Renal pelvis (tissue), 12 donors: ENCODE data around the gene TMEM127. TPM values are rescaled to one million over a fixed set of nuclear protein-coding genes. Genes with fewer than 3 reads are reported as not detected.
"Not testable (repeated sequence)": the region's sequence is repeated elsewhere in the genome, so short reads cannot be mapped to it uniquely, and the experiment has no call there.

Experiments used
- DNase-seq: peaks from one replicate; pipeline ENCODE4 v3.0.0-alpha.2; 2013
- long read RNA-seq, 16 experiments: transcript quantifications; one replicate each; lab custom pipeline, GENCODE V29; 2026
- polyA plus RNA-seq, 3 donors: library from polyadenylated mRNA; unstranded; fragments of 120-200 nt; gene quantifications; one replicate each; pipeline ENCODE4 v1.2.1, GENCODE V29; 2013; ENCODE audit not compliant: insufficient read length in 3 of 3

The TMEM127 gene, protein sequence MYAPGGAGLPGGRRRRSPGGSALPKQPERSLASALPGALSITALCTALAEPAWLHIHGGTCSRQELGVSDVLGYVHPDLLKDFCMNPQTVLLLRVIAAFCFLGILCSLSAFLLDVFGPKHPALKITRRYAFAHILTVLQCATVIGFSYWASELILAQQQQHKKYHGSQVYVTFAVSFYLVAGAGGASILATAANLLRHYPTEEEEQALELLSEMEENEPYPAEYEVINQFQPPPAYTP
- 10 to 100 TPM; 44.8 to 48.3 (median 45.2) TPM for polyA plus RNA-seq
- long read RNA-seq, donor 1, full-length matches to known transcripts, result 11 of 11 reads
- long read RNA-seq, donor 1, partial matches to known transcripts, result 0 of 11 reads
- long read RNA-seq, donor 1, other reads (novel, unspliced or antisense), result 0 of 11 reads
- long read RNA-seq, donor 2, full-length matches to known transcripts, result 13 of 22 reads
- long read RNA-seq, donor 2, partial matches to known transcripts, result 9 of 22 reads
- long read RNA-seq, donor 2, other reads (novel, unspliced or antisense), result 0 of 22 reads
- long read RNA-seq, donor 3, full-length matches to known transcripts, result 20 of 20 reads
- long read RNA-seq, donor 3, partial matches to known transcripts, result 0 of 20 reads
- long read RNA-seq, donor 3, other reads (novel, unspliced or antisense), result 0 of 20 reads
- long read RNA-seq, donor 4, full-length matches to known transcripts, result 16 of 23 reads
- long read RNA-seq, donor 4, partial matches to known transcripts, result 7 of 23 reads
- long read RNA-seq, donor 4, other reads (novel, unspliced or antisense), result 0 of 23 reads
- long read RNA-seq, donor 5, full-length matches to known transcripts, result 6 of 6 reads
- long read RNA-seq, donor 5, partial matches to known transcripts, result 0 of 6 reads
- long read RNA-seq, donor 5, other reads (novel, unspliced or antisense), result 0 of 6 reads
- long read RNA-seq, donor 6, full-length matches to known transcripts, result 19 of 31 reads
- long read RNA-seq, donor 6, partial matches to known transcripts, result 12 of 31 reads
- long read RNA-seq, donor 6, other reads (novel, unspliced or antisense), result 0 of 31 reads
- long read RNA-seq, donor 7, full-length matches to known transcripts, result 33 of 47 reads
- long read RNA-seq, donor 7, partial matches to known transcripts, result 14 of 47 reads
- long read RNA-seq, donor 7, other reads (novel, unspliced or antisense), result 0 of 47 reads
- long read RNA-seq, donor 8, full-length matches to known transcripts, result 10 of 10 reads
- long read RNA-seq, donor 8, partial matches to known transcripts, result 0 of 10 reads
- long read RNA-seq, donor 8, other reads (novel, unspliced or antisense), result 0 of 10 reads
- long read RNA-seq, donor 9, full-length matches to known transcripts, result 25 of 35 reads
- long read RNA-seq, donor 9, partial matches to known transcripts, result 10 of 35 reads
- long read RNA-seq, donor 9, other reads (novel, unspliced or antisense), result 0 of 35 reads
- long read RNA-seq, donor 10, full-length matches to known transcripts, result 23 of 34 reads
- long read RNA-seq, donor 10, partial matches to known transcripts, result 11 of 34 reads
- long read RNA-seq, donor 10, other reads (novel, unspliced or antisense), result 0 of 34 reads
- long read RNA-seq, donor 11, full-length matches to known transcripts, result 10 of 21 reads
- long read RNA-seq, donor 11, partial matches to known transcripts, result 11 of 21 reads
- long read RNA-seq, donor 11, other reads (novel, unspliced or antisense), result 0 of 21 reads
- long read RNA-seq, donor 12, full-length matches to known transcripts, result 21 of 36 reads
- long read RNA-seq, donor 12, partial matches to known transcripts, result 15 of 36 reads
- long read RNA-seq, donor 12, other reads (novel, unspliced or antisense), result 0 of 36 reads
- long read RNA-seq, donor 13, full-length matches to known transcripts, result 11 of 16 reads
- long read RNA-seq, donor 13, partial matches to known transcripts, result 5 of 16 reads
- long read RNA-seq, donor 13, other reads (novel, unspliced or antisense), result 0 of 16 reads
- long read RNA-seq, donor 14, result 0 reads
- long read RNA-seq, donor 15, full-length matches to known transcripts, result 28 of 38 reads
- long read RNA-seq, donor 15, partial matches to known transcripts, result 10 of 38 reads
- long read RNA-seq, donor 15, other reads (novel, unspliced or antisense), result 0 of 38 reads
- long read RNA-seq, donor 16, full-length matches to known transcripts, result 16 of 29 reads
- long read RNA-seq, donor 16, partial matches to known transcripts, result 13 of 29 reads
- long read RNA-seq, donor 16, other reads (novel, unspliced or antisense), result 0 of 29 reads

DNA sequence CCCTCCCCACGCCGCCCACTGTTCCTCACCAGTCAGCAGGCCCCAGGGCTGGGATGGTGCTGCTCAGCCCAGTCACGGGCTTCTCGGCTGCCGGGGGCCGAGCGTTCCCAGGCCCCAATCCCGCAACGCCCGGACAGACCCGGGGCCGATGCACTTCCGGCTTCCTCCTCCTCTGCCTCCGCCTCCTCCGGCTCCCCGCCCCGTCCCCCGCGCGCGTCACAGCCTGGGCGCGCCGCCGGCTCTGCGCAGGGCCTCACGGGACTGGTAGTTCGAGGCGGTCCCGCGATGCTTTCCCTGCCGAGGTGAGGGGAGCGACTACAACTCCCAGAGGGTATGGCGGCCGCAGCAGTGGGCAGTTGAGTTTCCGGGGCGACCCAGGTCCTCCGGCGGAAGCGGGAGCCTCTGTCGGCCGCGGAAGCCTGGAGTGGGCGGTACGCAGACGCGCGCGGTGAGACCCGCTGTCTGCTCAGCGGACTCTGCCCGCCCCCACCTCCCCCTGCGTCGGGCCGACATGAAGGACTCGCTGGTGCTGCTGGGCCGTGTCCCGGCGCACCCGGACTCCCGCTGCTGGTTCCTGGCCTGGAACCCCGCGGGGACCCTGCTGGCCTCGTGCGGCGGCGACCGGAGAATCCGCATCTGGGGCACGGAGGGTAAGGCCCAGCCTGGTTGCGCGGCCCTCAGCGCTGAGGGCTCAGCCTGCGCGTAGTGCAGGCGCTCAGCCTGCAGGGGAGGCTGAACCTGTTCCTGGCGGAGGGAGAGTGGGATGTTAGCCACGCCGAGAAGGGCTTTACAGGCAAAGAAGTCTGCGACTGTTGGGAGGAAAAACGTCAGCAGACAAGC is at the start of gene TMEM127, which contains the start of gene CIAO1:
TSS of gene TMEM127 (minus strand) at position 158 of the 840 bp plus-strand sequence. CDS start 616 bp downstream, outside the sequence.
TSS of gene CIAO1 (plus strand) at position 386 of the 840 bp plus-strand sequence. CDS start at position 512, 126 bp downstream.
- DNase-seq, result peak; percentile 98

DNA sequence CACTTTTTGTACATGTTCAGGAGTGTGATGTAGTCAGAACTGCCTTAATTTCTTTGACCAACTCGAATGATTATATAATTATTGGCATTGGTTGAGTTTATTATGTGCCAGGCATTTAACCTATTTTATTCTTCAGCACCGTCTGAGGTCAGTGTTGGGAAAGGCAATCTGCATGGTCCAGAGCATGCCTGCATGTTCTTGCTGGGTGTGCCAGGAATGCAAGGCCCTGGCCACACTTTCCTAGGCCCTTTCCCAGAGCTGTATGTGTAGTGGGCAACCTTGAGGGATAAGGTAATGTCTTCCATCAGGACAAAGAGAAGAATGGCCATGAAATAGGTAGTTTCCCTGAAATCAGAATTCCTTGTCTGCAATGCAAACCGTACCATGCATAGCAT is 49.2 kb upstream of the TMEM127 start:
- DNase-seq, result no peak

DNA sequence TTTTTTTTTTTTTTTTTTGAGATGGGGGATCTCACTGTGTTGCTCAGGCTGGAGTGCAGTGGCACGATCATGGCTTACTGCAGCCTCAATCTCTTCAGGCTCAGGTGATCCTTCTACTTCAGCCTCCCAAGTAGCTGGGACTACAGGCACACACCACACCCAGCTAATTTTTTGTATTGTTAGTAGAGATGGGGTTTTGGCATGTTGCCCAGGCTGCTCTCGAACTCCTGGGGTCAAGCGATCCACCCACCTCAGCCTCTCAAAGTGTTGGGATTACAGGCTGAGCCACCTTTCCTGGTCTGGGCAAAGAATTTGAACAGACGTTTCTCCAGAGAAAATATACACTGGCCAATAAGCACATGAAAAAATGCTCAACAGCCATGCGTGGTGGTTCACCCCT is 42.5 kb upstream of the TMEM127 start:
- DNase-seq, result no peak

DNA sequence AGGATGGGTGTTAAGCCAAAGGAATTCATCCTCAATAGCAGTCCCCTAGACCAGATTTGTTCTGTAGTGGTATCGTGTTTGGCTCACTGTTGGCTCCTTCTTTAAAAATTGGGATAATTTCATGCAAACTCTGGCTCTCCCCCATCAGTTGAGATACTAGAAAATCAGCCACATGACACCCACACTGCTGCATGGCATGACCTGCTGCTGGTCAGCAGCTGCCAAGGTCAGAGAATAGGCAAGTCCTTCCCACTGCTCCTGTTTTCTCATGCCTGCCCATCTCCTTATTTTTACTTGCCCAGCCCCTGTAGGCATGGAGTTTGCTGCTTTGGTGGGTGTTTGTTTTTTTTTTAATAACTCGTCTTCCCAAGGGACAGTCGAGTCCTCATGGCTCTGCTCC is 40.6 kb upstream of the TMEM127 start:
- no peak for DNase-seq

DNA sequence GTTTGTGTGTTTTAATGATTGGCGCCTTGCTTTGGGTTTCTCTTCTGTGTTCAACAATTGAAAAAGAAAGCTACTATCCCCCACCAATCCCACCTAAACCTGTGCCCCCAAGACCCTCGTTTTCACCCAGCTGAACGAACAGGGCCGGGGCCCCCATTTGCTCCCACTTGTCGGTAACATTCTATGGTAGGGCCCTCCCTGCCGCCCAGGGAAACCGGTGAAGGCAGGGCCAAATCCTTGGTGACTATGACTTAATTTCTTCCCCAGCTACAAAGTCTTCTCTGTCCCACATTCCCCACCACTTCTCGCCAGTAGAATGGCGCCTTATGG is 40.1 kb upstream of the TMEM127 start:
- DNase-seq, result no peak

DNA sequence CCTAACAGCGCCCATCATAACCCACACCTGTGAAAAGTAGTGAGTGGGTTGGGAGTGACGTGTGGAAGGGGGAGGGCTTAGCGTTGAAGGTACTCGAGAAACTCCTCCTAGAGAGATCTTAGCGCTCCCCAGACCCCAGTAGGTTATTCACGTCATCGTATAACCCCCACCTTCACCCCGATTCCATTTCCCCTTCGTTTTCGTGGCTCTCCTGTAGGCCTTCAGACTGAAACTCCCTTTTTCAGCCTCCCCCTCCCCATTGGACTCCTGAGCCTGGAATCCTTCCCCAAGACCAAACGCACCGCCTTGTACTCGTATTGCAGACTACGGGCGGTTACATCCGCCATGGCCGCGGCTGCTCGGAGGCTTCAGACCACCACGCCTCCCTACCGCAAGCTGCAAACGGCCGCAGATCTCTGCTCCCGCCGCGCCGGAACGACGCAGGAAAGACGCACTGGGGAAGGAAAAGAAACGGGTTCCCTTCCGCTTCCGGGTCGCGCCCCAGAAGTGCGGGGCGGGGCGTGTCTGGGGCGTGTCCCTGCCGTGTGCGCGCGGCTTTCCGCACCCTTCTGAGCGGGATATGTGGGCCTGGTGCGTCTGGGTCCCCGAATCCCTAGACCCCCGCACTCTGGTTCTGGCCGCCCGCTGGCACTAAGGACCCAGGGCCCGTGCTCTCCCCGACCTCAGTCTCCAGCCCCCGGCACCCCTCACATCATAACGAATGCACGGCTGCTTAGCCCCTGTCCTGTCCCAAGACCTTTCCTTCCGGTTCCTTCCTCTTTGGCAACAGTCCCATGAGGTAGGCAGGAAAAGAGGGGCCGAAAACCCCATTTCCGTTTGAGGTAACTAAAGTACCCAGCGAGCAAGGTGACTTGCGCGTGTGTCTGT is 39.5 kb upstream of the TMEM127 start, which contains the start of gene SNRNP200:
TSS of gene SNRNP200 (minus strand) at position 456 of the 888 bp plus-strand sequence. CDS start at position 347, 109 bp downstream.
- DNase-seq, result peak; percentile 86

DNA sequence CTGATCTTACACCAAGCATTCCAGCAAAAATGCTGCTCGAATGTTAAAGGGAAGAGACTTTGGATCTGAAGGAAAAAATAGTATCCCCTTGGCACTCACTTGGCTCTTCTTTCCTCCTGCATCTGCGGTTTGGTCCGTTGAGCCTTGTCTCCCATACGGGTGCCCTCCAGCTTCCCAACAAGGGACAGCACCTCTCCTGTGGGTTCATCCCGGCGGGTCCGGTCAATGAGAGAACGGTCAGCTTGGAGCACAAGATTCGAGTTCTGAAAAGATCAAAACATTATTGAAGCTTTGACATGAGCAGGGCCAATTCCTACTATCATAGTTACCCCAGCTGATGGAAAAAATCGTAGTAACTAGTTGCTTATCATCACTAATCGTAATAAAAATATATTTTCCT is 38.8 kb upstream of the TMEM127 start:
- DNase-seq, result no peak

DNA sequence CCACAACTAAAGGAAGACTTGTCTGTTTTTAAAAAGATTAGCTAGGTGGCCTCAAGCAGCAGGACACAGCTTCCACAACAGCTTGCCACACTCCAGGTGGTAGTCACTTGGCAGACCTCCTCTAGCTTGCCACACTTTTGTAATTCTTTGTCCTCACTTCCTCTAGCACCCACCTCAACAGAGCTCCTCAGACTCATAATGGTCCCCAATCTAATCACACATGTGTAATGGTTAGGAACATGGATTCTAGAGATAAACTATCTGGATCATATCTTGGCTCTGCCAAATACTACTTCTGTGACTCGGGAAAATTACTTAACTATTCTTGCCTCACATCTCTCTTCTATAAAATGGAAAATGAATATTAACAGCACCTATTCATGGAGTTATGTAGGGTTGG is 36.1 kb upstream of the TMEM127 start:
- DNase-seq, result no peak

DNA sequence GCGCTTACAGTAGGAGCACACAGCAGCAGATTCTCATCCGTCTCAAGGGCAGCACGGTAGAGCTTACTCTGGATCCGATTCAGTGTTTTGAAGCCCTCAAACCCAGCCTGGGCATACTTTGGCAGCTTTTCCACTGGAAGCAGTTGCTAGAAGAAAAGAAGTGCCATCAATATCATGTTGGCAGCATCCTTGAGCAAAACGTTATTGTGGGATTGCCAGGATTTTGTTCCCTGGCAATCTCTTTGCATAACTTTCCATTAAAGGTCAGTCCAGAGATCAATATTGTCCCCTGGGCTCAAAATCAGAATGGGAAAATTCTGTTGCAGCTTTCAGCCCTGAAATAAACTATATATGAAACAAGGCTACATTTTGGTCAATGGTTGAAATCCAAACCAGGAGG is 31.1 kb upstream of the TMEM127 start:
- no peak for DNase-seq

DNA sequence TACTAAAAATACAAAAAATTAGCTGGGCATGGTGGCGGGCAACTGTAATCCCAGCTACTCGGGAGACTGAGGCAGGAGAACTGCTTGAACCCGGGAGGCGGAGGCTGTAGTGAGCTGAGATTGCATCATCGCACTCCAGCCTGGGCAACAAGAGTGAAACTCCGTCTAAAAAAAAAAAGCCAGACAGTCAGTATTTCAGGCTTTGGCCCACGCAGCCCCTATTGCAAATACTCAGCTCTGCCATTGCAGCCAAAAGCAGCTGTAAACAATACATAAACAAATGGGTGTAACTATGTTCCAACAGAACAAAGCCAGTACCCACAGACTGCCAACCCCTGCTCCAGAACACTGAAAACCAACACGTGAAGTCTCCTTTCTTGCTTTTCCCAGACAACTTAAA is 28.5 kb upstream of the TMEM127 start:
- not testable (repeated sequence) for DNase-seq

DNA sequence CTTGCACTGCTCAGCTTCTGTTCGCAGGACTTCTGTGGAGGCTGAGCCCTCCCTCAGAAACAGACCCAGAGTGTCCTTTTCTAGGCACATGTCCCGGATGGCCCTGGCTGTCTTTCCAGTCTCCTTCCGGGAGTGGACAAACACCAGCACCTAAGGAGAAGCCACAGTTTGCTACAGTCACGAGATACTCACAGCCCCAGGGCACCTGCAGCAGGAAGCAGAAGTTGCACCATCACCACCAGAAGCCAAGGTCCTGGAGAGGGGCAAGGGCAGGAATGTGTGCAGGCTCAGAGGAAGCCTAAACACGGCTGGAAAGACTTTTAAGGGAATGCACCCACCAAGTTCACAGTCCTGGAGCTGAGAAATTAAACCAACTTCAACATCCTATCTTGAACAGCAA is 26.0 kb upstream of the TMEM127 start:
- DNase-seq, result no peak

DNA sequence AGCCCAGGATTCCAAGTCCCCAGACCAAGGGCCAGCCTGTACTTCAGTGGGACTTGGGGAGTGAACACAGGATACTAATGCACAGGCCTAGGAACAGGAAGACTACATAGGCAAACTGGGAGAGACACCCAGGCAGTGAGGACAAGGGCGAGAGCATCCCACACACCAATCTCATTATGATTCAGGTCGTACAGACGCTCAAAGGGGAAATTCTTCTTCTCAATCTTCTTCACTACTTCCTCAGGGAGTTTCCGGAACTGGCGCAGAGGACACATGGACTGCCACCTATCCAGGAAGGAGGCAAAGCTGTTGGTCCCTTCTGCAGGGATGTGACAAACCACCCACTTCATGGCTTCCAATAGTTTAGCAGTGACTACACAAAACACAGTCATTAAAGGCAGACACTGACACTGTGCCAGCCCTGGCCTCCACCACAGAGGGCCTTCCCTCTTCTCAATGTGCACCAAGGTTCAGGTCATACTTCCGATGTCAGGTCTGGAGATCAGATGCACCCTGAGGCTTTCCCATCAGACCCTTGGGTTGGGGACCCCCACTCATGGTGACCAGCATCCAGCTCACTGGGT is 21.6 kb upstream of the TMEM127 start:
- DNase-seq, result no peak

DNA sequence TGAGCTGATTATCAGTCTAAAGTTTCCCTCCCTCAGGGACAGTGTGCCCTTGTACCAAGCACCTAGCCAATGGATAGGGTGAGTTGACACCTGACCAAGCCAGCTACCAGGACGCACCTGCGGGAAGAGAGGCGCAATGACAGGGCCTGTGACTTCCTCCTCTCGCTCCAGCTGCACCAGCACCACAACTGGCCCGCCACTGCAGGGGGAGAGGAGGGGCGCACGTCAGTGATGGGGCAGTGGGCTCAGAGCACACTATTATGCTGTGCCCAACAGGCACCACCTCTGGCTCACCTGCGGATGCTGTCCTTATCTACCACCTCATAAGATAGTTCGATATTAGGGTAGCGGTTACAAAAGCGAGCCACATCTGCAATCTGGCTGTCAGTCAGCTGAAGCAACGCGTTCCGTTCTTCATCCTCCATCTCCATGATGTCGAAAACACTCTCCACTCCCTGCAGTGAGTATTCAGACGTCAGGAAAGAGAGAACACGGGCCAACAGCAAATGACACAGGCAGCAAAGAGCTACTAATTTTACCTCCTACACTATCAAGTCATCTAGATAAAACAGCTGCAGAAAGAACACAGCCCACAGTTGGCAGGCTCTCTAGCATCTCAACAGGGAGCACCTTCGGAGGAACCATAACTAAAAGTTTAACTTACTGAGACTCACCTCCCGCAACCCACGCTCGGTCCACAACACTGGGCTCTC is 11.1 kb upstream of the TMEM127 start:
- DNase-seq, result no peak

DNA sequence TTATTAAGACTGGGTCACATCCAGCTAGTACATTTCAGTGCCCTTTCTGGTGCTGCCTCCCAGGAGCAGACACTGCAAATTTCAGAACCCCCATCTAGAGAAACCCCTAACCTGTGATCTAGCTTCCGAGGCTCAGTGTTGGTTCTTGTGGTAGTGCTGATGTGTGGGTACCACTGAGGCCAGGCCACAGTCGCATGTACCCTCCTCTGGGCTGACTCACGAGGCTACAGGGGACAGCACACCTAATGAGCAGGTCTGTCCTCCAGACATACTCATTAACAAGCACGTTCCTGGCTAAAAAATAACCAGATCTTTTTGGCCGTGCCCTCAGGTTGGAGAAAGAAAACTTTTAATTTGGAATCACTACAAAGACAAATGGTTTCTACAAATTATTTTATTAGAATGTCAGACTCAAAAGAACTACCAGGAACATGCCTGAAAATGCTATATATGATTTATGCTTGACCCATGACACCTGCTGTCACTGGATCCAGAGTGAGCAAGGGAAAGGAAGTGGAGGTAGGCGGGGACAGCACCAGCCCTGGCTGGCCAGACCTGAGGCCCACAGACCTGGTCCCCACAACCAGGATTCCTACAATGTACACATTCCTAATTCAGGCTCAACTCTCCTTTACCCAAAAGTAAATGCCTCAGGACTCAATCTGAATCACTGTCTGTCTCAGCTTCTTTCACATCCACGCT is 8.7 kb upstream of the TMEM127 start:
- DNase-seq, result no peak

DNA sequence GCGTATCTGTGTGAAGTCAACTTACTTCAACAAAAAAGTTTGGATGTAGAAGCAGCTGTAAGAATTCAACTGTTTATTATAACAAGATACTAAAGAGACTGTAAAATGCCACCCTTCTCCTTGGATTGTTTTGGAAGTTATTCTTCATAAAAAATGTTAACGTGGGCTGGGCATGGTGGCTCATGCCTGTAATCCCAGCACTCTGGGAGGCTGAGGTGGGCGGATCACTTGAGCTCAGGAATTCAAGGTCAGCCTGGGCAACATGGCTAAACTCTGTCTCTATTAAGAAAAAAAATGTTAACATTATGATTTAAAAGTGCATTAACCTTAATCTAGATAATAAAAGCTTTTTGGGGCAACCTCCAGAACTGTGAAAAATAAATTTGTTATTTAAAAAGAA is 8.0 kb upstream of the TMEM127 start:
- no peak for DNase-seq

DNA sequence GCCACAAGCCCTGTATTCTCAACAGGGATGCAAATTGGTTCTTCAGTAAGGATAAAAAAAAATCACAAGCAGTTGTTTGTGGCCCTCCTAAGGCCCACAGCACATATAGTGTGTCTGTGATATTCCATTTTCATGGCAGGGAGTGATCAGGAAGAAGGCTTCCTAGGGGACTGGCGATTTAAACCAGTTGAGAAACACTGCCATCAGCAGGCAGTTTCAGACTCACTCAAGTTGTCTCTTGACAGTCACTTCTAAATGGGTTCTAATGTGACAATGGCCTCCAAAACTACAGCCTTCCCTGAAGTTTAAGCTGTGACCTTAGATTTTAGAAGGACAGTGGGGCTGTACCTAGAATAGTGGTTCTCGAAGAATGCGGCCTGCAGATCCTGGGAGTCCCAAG is 6.2 kb upstream of the TMEM127 start:
- no peak for DNase-seq
